ENCODE data around the gene C6orf47.

DNA sequence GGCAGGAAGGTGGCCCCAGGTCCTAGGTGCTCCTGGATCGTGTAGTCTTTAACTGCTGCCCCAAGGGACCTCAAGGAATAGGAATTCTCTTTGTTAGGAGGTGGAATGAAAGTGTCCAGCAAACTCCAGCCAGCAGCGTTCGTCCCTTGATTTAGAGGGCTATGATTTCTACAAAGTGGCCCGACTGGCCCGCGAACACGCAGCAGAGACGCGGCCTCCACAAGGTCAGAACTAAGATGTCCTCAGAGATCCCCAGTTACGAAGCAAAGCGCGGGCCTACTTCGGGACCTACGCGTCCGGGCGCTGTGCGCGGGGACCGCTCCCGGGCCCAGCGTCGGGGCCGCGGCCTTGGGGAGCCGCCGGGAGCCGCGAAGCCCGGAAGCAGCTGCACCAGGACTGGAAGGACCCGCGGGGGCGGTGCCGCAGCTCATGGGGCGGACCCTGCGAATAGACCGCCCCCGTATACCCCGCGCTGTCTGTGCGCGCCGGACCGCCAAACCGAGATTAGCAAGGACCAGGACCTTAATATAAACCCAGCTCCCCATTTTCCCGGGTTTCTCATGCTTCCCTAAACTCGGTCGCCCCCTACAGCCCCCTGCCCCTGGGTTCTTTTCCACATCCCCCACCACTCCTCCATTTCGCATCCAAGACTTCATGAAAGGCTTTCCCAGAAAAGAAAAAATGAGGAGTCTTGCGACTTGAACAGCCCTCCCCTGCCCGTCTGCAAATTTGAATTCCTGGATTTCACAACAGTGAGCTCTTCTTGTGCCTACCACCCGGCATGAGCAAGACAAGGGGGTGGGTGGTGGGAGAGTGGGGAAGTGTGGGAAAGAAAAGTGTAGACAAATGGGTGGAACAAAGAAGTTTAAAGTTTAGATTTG lies at the start of gene C6orf47:
- TF ChIP-seq GATA2 (IDR thresholded peaks at IDR 0.05; ENCODE audit: low read depth, low read length), result no peak
- TF ChIP-seq GATA3 (IDR thresholded peaks at IDR 0.05; ENCODE audit: low read depth, low read length), result no peak

Data from SH-SY5Y (cell line).